ENCODE data around the gene PTPN14.

GRCh38 chr1:214586621-214587020 is 35.2 kb upstream of the PTPN14 start:
- TF ChIP-seq CTCF (conservative IDR thresholded peaks at IDR 0.05; ENCODE audit: low read depth, low read length) (no peak), BHLHE40 (IDR thresholded peaks at IDR 0.05; ENCODE audit: low read depth, low read length) (no peak), RFX5 (IDR thresholded peaks at IDR 0.05; ENCODE audit: low read depth, low read length) (no peak), RAD21 (IDR thresholded peaks at IDR 0.05; ENCODE audit: low read length) (no peak), POLR2A (IDR thresholded peaks at IDR 0.05; ENCODE audit: low read depth, low read length) (no peak)

Measured in IMR-90 (cell line).